ENCODE results near the gene SPEM1.
A peak's percentile ranks its signal among the peaks of the same experiment; 100 is the strongest.

The SPEM1 gene

GRCh38 chr17:7419819-7420610 is at the start of gene SPEM1:
SPEM1 (plus strand) TSS chr17:7420324; CDS start chr17:7420385, 61 bp downstream.
- DNase-seq (ENCODE audit: low read depth), result no peak

GRCh38 chr17:7370853-7371252 is 49.3 kb upstream of the SPEM1 start:
- no peak for DNase-seq (ENCODE audit: low read depth)

GRCh38 chr17:7374353-7374752 is 45.8 kb upstream of the SPEM1 start:
- DNase-seq (ENCODE audit: low read depth), result no peak

- no peak for DNase-seq (ENCODE audit: low read depth)
These were observed 41.0 kb upstream of the SPEM1 start for GRCh38 chr17:7379134-7379533.

GRCh38 chr17:7380321-7380720 is 39.8 kb upstream of the SPEM1 start:
- DNase-seq (ENCODE audit: low read depth), result peak; percentile 48

GRCh38 chr17:7380855-7381683 is 39.1 kb upstream of the SPEM1 start, which contains the start of gene TNK1:
TNK1 (plus strand) TSS chr17:7381089; CDS start chr17:7382927, 1,838 bp downstream.
- DNase-seq (ENCODE audit: low read depth), result no peak

- no peak for DNase-seq (ENCODE audit: low read depth)
These were observed 37.2 kb upstream of the SPEM1 start for GRCh38 chr17:7382901-7383300.

- no peak for DNase-seq (ENCODE audit: low read depth)
These were observed 36.8 kb upstream of the SPEM1 start for GRCh38 chr17:7383371-7383741.

- no peak for DNase-seq (ENCODE audit: low read depth)
These were observed 36.2 kb upstream of the SPEM1 start for GRCh38 chr17:7383742-7384488.

- no peak for DNase-seq (ENCODE audit: low read depth)
These were observed 35.5 kb upstream of the SPEM1 start for GRCh38 chr17:7384489-7385081.

- no peak for DNase-seq (ENCODE audit: low read depth)
These were observed 31.3 kb upstream of the SPEM1 start for GRCh38 chr17:7388856-7389255.

- DNase-seq (ENCODE audit: low read depth), result no peak
These were observed 29.9 kb upstream of the SPEM1 start for GRCh38 chr17:7389924-7390910.

GRCh38 chr17:7391307-7391706 is 28.8 kb upstream of the SPEM1 start:
- no peak for DNase-seq (ENCODE audit: low read depth)

GRCh38 chr17:7392696-7393612 is 27.2 kb upstream of the SPEM1 start:
- DNase-seq (ENCODE audit: low read depth), result no peak

GRCh38 chr17:7393613-7394451 is 26.3 kb upstream of the SPEM1 start:
- no peak for DNase-seq (ENCODE audit: low read depth)

- peak; percentile 70 for DNase-seq (ENCODE audit: low read depth)
These were observed 25.5 kb upstream of the SPEM1 start, which contains the start of gene PLSCR3 for GRCh38 chr17:7394452-7395191. PLSCR3 (minus strand) TSS chr17:7394525; CDS start chr17:7394110, 415 bp downstream.

- DNase-seq (ENCODE audit: low read depth), result no peak
These were observed 24.0 kb upstream of the SPEM1 start for GRCh38 chr17:7396147-7396546.

- DNase-seq (ENCODE audit: low read depth), result no peak
These were observed 21.5 kb upstream of the SPEM1 start for GRCh38 chr17:7398612-7399011.
